ENCODE measurements around the gene HERC3.

Gene HERC3

DNA sequence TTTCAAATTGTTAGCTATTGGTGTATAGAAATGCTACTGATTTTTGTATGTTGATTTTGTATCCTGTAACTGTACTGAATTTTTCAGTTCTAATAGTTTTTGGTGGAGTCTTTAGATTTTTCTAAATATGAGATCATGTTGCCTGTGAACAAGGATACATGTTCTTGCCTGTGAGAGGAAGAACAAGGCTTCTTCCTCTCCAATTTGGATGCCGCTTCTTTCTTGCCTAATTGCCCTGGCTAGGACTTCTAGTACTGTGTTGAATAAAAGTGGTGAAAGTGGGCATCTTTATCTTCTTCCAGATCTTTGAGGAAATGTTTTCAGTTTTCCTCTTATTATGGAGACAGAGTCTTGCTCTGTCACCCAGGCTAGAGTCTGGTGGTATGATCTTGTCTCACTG lies 121.5 kb downstream of the HERC3 start:
- H3K4me3 ChIP-seq (ENCODE audit: low read depth, low read length): no peak overlapping the region

DNA sequence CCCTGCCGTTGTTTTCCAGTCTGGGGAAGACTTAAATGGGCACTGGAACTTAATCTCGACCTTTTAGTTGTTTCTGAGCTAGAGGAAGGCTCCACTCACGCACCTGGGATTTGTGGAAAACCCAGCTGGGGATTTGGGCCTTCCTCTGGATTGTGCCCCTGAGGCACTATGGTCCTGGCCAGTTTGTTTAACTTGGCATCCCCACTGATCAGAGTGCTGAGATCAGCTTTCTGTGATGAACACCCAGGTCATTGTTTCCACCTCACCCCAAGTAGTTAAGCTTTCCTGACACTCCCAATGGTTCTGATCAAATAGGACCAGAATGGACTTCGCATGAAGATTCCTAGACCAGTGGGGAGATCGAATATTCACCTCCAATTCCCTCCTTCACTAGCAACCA lies 125.8 kb downstream of the HERC3 start:
- H3K4me3 ChIP-seq (ENCODE audit: low read depth, low read length): no peak overlapping the region

DNA sequence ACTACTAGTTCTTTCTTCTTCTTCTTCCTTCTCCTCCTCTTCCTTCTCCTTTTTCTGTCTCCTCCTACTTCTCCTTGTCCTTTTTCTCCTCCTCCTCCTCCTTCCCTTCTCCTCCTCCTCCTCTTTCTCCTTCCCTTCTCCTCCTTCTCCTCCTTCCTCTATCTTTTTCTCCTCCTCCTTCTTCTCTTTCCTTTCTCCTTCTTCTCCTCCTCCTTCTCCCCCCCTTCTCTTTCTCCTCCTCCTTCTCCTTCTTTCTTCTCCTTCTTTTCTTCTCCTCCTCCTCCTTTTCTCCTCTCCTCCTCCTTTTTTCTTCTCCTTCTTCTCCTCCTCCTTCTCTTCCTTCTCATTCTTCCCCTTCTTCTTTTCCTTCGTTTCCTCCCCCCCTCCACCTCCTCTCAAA lies 127.1 kb downstream of the HERC3 start:
- H3K4me3 ChIP-seq (ENCODE audit: low read depth, low read length): no peak overlapping the region

DNA sequence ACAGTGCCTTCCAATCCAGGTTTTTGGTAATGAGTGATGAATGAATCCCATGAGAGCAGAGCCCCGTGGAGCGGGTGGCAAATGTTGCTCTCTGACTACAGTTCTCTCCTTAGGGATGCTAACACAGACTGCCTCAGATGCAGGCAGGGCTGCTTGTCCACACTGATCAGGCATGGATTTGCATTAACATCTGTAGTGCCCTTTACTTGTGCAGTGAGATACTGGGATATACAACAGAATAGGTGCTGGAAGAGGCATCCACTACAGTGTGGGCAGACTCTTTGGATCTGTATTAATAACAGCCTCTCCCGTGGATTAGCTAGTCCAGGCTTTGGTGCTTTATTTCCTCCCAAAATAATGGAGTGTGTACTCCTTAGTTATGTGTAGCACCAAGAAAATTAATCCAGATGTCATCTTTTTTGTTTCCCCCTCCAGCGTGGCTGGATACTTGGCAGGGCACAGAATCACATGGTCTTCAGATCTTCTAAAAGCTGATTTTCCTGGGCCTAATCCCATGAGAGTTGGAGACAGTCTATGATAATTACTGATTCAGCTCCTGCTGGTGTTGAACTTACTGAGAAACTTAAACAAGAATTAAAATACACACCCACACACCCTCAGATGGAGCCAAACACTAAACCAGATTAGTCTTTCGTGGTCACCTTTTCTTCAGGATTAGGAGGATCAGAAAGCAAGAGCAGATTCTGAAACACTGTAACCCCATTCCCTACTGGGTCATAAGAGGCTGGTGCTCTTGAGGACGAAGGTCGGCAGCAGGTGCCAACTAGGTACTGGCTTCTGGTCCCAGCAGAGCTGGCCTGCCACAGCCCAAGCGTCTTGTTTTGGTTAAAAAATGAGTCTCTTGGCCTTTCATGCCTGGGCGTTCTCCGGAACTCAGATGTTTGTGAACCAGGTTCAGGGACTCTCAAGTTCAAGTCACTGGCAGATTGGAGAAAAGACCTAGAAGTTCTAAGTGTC lies 128.5 kb downstream of the HERC3 start:
- no peak overlapping the region for H3K4me3 ChIP-seq (ENCODE audit: low read depth, low read length)

DNA sequence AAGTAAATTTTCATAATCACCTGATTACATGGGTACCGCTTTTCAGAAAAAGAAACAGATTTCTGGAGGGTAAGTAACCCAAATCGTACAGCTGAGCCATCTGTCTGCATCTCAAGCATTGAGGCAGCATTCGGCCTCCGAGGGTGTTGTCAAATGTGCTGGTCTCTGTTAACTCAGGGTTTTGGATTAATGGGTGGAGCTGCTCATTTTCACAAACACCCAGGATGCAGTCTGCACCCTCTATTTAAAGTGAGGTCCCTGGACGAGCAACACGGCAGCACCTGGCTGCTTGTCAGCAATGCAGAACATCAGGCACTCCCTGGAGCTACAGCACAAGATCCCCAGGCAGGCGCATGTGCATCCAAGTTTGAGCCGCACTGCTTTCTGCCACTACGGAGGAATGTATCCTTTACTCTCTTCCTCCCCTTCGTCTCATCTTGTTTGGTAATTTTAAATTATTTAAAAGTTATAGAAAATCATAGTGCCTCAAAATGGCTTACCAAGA lies 130.0 kb downstream of the HERC3 start:
- no peak overlapping the region for H3K4me3 ChIP-seq (ENCODE audit: low read depth, low read length)

DNA sequence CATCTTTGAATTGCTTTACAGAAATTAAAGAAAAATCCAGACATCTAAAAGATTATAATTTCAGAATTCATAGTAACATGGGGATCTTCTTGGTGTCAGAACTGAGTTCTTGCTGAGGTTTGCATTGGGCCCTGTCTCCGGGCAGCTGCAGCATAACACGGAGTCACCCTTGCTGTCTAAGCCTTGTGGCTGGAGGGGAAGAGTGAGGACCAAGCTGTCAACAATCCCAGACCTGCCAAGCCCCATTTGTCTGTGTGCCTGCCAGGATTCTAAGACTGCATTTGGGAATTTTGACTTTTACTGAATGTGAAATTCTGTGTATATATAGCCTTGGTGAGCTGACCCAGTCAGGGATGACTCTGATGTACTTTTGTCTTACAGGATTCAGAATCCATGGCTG lies 130.5 kb downstream of the HERC3 start:
- no peak overlapping the region for H3K4me3 ChIP-seq (ENCODE audit: low read depth, low read length)

DNA sequence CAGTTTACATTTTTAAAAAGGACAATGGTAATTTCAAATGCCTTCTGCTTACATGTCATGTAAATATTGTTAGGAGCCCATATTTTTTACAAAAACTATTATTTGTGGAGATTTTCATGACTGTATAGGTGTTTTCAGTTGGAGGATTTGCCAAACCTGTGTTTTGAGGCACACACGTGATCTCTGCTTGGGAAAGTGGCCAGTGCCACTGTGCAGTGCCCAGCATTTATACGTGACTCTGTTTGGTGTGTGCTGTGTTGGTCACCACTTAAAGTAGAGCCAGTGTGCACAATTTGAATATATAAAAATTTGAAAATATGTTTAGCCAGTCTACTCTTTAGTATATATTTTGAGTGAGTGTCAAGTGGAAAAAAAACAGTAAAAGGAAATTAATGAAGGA lies 132.1 kb downstream of the HERC3 start:
- no peak overlapping the region for H3K4me3 ChIP-seq (ENCODE audit: low read depth, low read length)

DNA sequence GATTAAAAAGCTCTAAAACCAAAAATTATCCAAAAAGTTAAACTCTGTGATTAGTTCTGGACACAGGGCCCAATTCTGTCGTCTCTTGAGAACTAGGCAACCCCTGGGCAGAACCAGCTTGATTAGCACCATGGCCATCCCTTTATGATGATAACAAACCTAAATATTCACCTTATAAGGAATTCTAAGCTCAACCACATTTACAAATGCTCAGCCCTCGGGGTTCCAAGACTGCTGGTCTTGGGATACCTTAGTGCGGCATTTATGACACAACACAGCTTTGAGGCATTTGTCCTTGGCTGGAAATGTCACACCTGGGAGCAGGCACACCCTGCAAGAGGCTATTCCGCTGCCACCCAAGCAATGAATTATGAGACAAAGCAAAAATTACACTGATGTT lies 132.9 kb downstream of the HERC3 start:
- no peak overlapping the region for H3K4me3 ChIP-seq (ENCODE audit: low read depth, low read length)

DNA sequence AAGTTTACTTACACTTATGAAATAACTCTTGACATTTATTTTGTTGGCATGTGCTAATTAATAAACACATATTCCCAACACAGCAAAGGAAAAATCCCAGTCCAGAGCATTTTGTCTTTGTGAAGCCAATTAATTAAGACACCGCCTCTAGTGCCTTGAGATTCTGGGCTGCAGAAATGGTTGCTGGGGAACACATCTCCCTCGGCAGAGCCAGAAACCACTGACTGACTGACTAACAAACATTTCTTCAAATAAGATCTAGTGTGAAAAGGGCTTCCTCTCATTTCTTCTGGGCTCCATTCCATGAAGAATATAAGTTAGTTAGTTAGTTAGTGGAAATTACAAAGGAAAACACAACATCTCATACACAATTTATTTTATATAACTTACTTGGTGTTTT lies 133.7 kb downstream of the HERC3 start:
- no peak overlapping the region for H3K4me3 ChIP-seq (ENCODE audit: low read depth, low read length)

DNA sequence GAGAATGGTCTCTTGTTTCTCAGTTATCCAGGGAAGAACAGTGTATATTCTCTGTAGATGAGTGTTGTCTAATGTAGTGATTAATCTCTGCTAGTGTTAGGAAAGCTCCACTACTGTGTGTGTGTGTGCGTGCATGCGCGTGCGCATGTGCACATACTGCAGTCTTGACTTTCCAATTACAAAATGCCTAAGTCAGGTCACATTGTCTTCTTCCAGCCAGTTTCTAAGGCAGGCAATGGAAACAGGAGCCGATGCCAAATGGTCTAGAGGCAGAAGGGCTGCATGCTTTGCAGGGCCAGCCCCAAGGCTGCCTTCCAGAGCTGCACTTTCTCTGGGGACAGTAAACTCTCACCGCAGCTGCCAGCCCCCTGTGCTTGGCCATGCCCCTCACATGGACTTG lies 135.9 kb downstream of the HERC3 start:
- H3K4me3 ChIP-seq (ENCODE audit: low read depth, low read length): no peak overlapping the region

DNA sequence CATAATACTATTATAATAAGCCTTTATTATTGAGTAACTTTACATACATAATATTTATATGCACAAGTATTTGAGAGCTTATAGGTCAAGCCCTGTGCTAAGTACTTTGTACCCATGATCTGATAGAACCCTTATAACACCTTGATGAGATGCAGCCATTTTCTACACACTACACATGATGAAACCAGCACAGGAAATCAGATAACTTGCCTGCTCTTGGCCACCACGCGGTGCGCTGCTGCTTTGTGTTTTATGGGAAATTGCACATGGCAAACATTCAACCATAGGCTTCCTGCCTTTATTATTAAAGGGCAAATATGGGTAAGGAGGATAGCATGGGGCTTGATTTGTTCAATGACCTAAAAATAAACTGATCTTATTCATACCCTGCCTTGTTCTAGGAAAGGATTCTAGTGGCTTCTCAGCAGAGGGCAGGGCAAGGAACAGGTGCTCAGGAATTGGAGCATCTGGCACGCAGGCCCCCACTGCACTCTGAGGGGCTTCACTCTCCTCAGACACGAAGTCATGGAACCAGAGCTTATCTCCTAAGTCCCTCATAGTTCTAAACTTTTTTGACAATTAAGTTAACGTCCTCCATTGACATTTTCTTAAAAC lies 137.0 kb downstream of the HERC3 start:
- H3K4me3 ChIP-seq (ENCODE audit: low read depth, low read length): no peak overlapping the region

DNA sequence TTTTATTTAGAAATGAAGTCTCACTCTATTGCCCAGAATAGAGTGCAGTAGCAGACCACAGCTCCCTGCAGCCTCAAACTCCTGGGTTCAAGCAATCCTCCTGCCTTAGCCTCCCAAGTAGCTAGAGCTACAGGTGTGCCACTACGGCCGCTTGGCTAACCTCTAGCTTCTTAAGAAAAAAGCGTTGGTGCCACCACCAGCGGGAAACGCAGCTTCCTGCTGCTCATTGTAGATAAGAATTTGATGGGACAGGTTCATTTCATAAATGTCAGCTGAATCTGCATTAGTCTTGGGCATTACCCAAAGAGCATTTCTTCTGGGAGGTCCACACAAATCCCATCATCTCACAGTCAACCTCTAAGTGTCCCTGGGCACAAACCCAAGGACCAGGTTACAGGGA lies 138.5 kb downstream of the HERC3 start:
- H3K4me3 ChIP-seq (ENCODE audit: low read depth, low read length): no peak overlapping the region

DNA sequence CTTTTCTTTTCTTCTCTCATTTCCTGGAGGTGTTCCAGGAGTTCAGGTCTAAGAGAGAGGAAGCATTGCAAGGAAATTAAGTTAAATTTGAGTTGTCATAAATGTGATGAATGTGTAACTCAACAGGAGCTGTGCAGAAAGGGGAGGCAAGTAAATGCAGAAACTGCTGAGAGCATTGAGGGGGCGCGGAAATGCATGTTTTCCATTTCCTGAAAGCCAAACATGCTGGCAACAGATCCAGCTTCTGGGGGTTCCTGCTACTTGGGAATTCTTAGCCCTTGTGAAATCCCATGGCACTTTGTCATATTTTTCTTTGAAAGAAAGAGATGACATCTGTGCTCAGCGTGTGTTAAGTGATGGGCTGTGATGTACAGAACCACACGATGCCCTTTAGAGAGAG lies 139.1 kb downstream of the HERC3 start:
- H3K4me3 ChIP-seq (ENCODE audit: low read depth, low read length): no peak overlapping the region

DNA sequence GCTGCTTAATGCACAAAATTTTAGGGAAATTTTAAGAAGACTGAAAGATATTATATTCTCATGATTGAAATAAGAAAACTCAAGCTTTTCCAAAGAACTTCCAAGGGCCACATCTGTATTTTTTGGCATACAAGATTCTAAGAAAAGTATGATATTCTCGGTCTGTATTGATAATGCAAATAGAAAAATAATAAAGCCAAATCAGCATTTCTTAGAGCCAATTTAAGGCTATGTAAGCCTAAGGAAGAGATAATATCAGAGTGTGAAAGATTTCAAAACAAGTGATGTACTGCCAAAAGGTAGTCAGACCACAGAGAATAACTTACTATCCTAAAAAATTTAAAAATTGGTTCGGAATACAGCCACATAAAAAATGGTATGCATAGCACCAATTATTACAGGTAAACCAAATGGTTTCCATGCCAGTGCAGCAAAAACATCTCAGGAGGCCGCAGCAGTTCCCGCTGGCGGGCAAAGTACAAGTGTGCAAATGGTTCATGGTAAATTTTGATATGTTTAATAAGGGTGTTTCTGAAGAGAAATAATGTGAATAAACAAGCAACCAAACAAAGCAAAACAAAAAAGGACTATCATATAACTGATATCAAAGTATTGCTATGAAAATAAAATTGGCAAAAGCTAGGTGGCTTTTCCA lies 140.6 kb downstream of the HERC3 start:
- H3K4me3 ChIP-seq (ENCODE audit: low read depth, low read length): no peak overlapping the region

DNA sequence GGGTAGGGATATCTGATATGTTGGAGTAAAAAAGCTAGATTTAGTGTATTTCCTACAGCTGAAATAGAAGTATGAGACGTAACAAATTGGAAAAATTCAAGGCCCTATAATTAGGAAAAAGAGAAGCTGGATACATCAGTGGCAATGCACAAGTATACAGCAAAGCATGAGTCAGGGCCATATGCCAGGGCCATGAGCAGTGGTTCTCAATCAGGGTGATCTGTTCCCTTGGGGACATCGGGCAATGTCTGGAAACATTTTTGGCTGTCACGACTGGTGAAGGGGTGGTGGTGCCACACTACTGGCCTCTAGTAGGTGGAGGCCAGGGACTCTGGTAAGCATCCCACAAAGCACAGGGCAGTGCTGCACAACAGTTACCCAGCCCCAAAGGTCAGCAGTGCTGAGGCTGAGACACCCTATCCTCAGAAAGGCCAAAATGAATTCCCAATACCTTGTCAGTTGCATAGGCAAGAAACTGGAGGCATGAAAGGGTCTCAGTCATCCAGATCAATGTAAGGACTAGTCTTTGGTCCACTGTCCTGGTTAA lies 142.2 kb downstream of the HERC3 start:
- no peak overlapping the region for H3K4me3 ChIP-seq (ENCODE audit: low read depth, low read length)

DNA sequence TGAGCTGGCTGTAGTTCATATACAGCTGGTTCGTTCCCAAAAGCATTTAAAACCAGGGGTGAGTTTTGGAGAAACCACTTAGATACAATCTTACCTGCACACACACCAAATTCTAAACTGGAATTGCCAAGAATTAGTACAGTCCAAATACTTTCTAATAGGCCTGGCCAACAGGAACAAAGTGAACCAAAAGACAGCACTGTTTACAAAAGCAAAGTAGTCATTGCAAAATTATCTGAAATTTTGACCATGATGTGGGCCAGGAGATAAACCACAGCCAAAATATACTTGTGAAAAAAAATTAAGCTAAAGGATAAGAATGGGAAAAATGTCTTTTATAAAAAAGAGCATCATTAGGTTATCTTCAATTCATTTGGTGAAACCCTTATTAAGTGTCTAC lies 143.3 kb downstream of the HERC3 start:
- H3K4me3 ChIP-seq (ENCODE audit: low read depth, low read length): no peak overlapping the region

DNA sequence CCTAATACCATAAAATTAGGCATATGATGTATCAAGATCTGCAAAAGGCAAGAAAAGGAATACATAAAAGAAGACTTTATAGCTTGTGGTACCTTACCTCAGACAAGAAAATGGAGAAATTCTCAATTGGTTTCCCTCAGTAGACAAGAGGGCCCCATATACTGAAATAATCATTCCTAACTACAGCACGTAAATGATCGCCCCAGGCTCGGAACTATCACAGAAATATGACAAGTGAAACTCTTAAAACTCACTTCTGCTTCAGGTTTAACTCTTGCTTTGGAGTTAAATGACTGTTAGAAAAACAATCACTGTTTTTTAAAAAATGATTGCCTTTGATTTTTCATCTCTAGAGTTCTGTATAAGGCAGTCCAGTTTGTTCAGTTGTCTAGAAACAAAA lies 144.0 kb downstream of the HERC3 start:
- H3K4me3 ChIP-seq (ENCODE audit: low read depth, low read length): no peak overlapping the region

DNA sequence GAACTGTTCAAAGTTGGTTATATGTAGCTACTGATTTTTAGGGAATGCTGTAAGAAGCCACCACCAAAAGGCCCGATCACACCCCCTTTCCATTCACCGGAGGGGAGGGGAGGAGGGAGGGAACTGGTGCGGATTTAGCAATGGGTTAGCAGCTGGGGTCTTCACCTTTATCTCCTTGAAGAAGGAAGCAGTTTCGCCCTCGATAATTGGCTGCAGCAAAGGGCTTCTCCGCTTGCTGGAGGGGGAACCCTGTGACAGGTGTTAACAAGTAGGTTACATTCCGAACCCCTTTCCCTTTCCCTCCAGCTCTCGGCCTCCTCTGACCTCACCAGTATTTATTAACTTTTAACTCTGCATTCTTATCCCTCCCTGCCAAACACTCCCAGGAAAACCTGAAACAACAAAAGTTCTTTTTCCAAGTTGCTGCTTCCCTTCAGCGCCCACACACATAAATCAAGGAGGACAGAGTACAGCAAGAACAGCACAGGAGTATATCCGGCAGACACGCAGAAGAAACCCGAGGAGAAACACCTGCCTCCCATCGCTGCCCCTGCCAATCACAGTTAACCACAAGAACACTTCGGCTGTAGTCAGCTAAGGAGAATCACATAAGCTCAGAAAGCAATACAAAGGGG lies 145.1 kb downstream of the HERC3 start:
- H3K4me3 ChIP-seq (ENCODE audit: low read depth, low read length): no peak overlapping the region

DNA sequence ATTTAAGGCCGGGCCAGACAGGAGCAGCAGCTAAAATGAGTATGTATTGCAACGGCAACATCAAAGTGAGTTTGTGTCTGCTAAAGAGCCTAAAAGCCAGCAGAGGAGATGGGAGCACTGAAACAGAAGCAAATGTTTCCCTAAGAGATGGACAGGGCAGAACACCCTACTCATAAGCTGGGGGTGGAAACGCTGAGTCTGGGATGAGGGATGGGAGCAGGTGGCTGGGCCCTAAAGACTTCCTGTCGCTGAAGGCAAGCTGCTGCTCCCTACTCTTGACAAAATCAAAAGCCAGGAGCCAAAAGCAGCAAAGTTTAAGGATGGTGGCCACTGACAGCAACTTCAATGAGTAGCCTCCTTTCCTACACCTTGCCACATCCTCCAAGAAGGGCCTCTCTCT lies 145.9 kb downstream of the HERC3 start:
- no peak overlapping the region for H3K4me3 ChIP-seq (ENCODE audit: low read depth, low read length)

DNA sequence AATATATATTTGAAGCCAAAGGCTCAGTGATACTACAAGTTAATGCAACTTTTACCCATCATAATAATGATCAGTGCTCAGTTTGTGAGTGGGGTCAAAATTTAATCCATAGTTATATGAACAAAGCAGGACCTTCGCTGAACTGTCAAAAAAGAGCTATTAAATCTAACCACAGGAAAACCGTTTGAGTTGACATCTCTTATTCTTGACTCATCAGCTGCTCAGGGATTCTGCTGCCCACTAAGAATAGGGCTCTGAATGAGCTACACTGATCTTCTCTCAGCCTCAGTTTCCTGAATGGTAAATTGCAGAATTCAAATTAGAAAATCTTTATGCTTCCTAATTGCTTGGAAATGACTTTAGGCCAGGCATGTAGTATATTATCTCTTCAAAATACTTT lies 150.3 kb downstream of the HERC3 start:
- H3K4me3 ChIP-seq (ENCODE audit: low read depth, low read length): no peak overlapping the region

DNA sequence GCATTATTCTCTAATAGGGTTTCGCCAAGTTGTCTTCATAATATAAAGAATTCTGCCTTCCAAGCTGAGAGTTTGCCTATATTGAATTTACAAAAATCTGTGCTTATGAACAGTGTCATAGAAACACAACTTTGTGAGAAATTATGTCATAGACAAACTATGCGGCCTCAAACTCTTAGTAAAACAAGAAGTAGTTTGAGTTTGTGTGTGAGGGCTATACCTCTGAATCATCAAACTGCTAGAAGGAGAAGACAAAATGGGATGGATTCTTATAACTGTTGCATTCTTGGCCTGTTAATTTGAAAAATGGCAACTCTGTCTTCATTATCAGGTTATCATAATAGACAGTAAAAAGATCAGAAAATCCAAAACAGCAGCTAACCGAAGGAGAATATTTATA lies 151.4 kb downstream of the HERC3 start:
- H3K4me3 ChIP-seq (ENCODE audit: low read depth, low read length): no peak overlapping the region
